Measurements from ENCODE around the gene ITGAX.

DNA sequence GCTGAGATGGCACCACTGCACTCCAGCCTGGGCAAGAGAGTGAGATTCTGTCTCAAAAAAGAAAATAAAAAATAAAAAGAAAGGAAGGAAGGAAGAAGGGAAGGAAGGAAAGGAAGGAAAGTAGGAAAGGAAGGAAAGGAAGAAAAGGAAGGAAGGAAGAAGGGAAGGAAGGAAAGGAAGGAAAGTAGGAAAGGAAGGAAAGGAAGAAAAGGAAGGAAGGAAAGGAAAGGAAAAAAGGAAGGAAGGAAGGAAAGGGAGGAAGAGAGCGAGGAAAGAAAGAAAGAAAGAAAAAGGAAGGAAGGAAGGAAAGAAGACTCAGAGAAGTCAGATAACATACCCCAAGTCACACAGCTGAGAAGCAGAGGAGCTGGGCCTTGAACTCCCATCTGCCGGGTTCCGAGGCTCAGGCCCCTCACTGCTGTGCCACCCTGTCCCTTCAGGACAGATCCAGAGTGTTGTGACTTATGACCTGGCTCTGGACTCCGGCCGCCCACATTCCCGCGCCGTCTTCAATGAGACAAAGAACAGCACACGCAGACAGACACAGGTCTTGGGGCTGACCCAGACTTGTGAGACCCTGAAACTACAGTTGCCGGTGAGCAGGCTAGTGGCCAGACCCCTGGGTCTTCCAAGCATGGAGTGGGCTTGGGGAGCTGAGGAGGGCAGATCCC, 30.9 kb upstream of the ITGAX start:
- TF ChIP-seq, protein P1, sequence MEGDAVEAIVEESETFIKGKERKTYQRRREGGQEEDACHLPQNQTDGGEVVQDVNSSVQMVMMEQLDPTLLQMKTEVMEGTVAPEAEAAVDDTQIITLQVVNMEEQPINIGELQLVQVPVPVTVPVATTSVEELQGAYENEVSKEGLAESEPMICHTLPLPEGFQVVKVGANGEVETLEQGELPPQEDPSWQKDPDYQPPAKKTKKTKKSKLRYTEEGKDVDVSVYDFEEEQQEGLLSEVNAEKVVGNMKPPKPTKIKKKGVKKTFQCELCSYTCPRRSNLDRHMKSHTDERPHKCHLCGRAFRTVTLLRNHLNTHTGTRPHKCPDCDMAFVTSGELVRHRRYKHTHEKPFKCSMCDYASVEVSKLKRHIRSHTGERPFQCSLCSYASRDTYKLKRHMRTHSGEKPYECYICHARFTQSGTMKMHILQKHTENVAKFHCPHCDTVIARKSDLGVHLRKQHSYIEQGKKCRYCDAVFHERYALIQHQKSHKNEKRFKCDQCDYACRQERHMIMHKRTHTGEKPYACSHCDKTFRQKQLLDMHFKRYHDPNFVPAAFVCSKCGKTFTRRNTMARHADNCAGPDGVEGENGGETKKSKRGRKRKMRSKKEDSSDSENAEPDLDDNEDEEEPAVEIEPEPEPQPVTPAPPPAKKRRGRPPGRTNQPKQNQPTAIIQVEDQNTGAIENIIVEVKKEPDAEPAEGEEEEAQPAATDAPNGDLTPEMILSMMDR (IDR thresholded peaks at IDR 0.05 in 8 of 11, conservative IDR thresholded peaks at IDR 0.05 in 3 of 11) = no peak
- TF ChIP-seq POLR2A (IDR thresholded peaks at IDR 0.05) (no peak), POLR2AphosphoS5 (IDR thresholded peaks at IDR 0.05) (no peak)
